ENCODE data around the gene CNTNAP4. TPM values are rescaled to one million over a fixed set of nuclear protein-coding genes. Genes with fewer than 3 reads are reported as not detected.
A peak's percentile ranks its signal among the peaks of the same experiment; 100 is the strongest.

Gene CNTNAP4
- total and polyA plus RNA-seq, 10 of the 15 experiments (the other 5 are each of a cell fraction or from before 2014, with no cell fraction given), result 0.45 to 1.9 (median 0.90) TPM

- TF ChIP-seq SPI1 (IDR thresholded peaks at IDR 0.05; ENCODE audit: borderline replicate concordance, insufficient read depth, low read depth, low read length), result no peak
- TF ChIP-seq SREBF2 (IDR thresholded peaks at IDR 0.05; ENCODE audit: low read length), result no peak
- no peak for TF ChIP-seq NKRF (conservative IDR thresholded peaks at IDR 0.05)
- no peak for TF ChIP-seq ESRRA (IDR thresholded peaks at IDR 0.05; ENCODE audit: low read length)
Measured at GRCh38 chr16:76246587-76246986, 30.6 kb upstream of the CNTNAP4 start (continued).

- no peak for FAIRE-seq
- Histone ChIP-seq H3K9ac (ENCODE audit: control insufficient read depth, insufficient read depth, low read length) (no peak overlapping the region), H3K27ac (ENCODE audit: control insufficient read depth, insufficient read depth) (no peak overlapping the region), H3K4me1 (ENCODE audit: control insufficient read depth, insufficient read depth, low read length) (no peaks in the 10 kb centered on the region), H2AFZ (ENCODE audit: control insufficient read depth, low read depth, low read length) (no peak overlapping the region), H3K9me3 (replicated peaks; ENCODE audit: control insufficient read depth, insufficient read depth, low read length) (no peaks in the 10 kb centered on the region; the same call in 2 of the 3 replicates), H3K27me3 (replicated peaks in 1 of 2; ENCODE audit: control insufficient read depth in 2 of 2, insufficient read depth in 2 of 2, low read length in 1 of 2) (no peaks in the 10 kb centered on the region), H3K4me3 (no peak overlapping the region), H4K20me1 (ENCODE audit: control insufficient read depth, insufficient read depth) (no peaks in the 10 kb centered on the region), H3K4me2 (ENCODE audit: control insufficient read depth, insufficient read depth) (no peak overlapping the region), H3K79me2 (ENCODE audit: control insufficient read depth, insufficient read depth, low read length) (no peaks in the 10 kb centered on the region), H3K36me3 (ENCODE audit: control insufficient read depth in 2 of 2, insufficient read depth in 2 of 2, low read length in 1 of 2) (no peaks in the 10 kb centered on the region)
- ChIA-PET POLR2A (interaction anchor here (0.6 kb wide), 1 partner anchor 43 kb away, joined by 3 read pairs; no protein-coding TSS in a partner anchor), RAD21 (ENCODE audit: unreplicated experiment) (no interaction called here), SMC1A (ENCODE audit: uncharacterized antibody, unreplicated experiment) (no interaction called here), CTCF (interaction anchor here (0.6 to 1.7 kb wide), 5 partner anchors 9 to 1463 kb away, joined by 3 to 6 read pairs (median 4); partner anchors contain the start of gene CNTNAP4)
- intact Hi-C loops (cut with micrococcal nuclease; ENCODE audit: unreplicated experiment) (no loop called here), in situ Hi-C loops (cut with MboI) (no loop called here)
- no TSS peak for BruUV-seq (replicated peaks)
- DNase-seq (ENCODE audit: low read depth, low spot score), result no peak
- 17% methylated on average over 2 of the region's 2 CpGs for WGBS (ENCODE audit: insufficient coverage, insufficient replicate concordance, low lambda C conversion rate, missing lambda C conversion rate)
- TF ChIP-seq RAD21 (IDR thresholded peaks at IDR 0.05; ENCODE audit: insufficient read depth, low read depth, low read length), result peak; percentile 19; the same call in 1 of the 2 replicates
- TF ChIP-seq POU2F2 (IDR thresholded peaks at IDR 0.05; ENCODE audit: borderline replicate concordance, low read depth, low read length), result no peak
- peak; percentile 51 to 81 (median 53); a peak in 5 of 6 replicates for TF ChIP-seq CTCF (IDR thresholded peaks at IDR 0.05 in 2 of 3, conservative IDR thresholded peaks at IDR 0.05 in 1 of 3; ENCODE audit: control insufficient read depth in 2 of 3, extremely low read depth in 1 of 3, insufficient read depth in 1 of 3, low read depth in 3 of 3, low read length in 3 of 3)
- ATAC-seq, result peak; percentile 90
Measured at GRCh38 chr16:76265434-76266045, 11.7 kb upstream of the CNTNAP4 start.

Data from GM12878 (cell line).